GM18867 (cell line): ENCODE data around the gene DNM1L.

Experiments used
- ATAC-seq: cut with Tn5 transposase; IDR thresholded peaks from one replicate; pipeline ENCODE4 v1.9.1; 2021; ENCODE audit warnings: mild to moderate bottlenecking, moderate library complexity; ENCODE audit not compliant: unreplicated experiment

The DNM1L gene

GRCh38 chr12:32755654-32756475 lies 76.8 kb downstream of the DNM1L start, which contains the start of gene YARS2:
TSS of gene YARS2 (minus strand) at chr12:32755897. CDS start at chr12:32755874, 23 bp downstream.
- ATAC-seq = peak; percentile 86

GRCh38 chr12:32756476-32757066 lies 77.5 kb downstream of the DNM1L start:
- ATAC-seq = no peak

- no peak for ATAC-seq
Observed at GRCh38 chr12:32757157-32757556, 78.1 kb downstream of the DNM1L start.

GRCh38 chr12:32761716-32762115 lies 82.6 kb downstream of the DNM1L start:
- ATAC-seq = peak; percentile 53

- ATAC-seq = no peak
Observed at GRCh38 chr12:32765906-32766305, 86.8 kb downstream of the DNM1L start.

GRCh38 chr12:32768518-32768917 lies 89.4 kb downstream of the DNM1L start:
- no peak for ATAC-seq

GRCh38 chr12:32770141-32770540 lies 91.0 kb downstream of the DNM1L start:
- no peak for ATAC-seq

GRCh38 chr12:32773691-32774090 lies 94.6 kb downstream of the DNM1L start:
- no peak for ATAC-seq

GRCh38 chr12:32776258-32776657 lies 97.2 kb downstream of the DNM1L start:
- ATAC-seq = no peak

- ATAC-seq = peak; percentile 48
Observed at GRCh38 chr12:32777159-32777558, 98.1 kb downstream of the DNM1L start.

- no peak for ATAC-seq
Observed at GRCh38 chr12:32777691-32778175, 98.6 kb downstream of the DNM1L start.

- ATAC-seq = no peak
Observed at GRCh38 chr12:32780071-32780470, 101.0 kb downstream of the DNM1L start.

GRCh38 chr12:32783029-32783428 lies 103.9 kb downstream of the DNM1L start:
- no peak for ATAC-seq

GRCh38 chr12:32785557-32785956 lies 106.5 kb downstream of the DNM1L start:
- ATAC-seq = no peak

GRCh38 chr12:32788405-32788804 lies 109.3 kb downstream of the DNM1L start:
- no peak for ATAC-seq

- ATAC-seq = no peak
Observed at GRCh38 chr12:32789446-32789845, 110.3 kb downstream of the DNM1L start.

GRCh38 chr12:32789916-32790315 lies 110.8 kb downstream of the DNM1L start:
- no peak for ATAC-seq

- ATAC-seq = no peak
Observed at GRCh38 chr12:32794281-32794680, 115.2 kb downstream of the DNM1L start.
